Measurements from ENCODE around the gene BHLHA9. TPM values are rescaled to one million over a fixed set of nuclear protein-coding genes. Genes with fewer than 3 reads are reported as not detected.

BHLHA9 gene
- not detected in 2 replicates for total RNA-seq

DNA sequence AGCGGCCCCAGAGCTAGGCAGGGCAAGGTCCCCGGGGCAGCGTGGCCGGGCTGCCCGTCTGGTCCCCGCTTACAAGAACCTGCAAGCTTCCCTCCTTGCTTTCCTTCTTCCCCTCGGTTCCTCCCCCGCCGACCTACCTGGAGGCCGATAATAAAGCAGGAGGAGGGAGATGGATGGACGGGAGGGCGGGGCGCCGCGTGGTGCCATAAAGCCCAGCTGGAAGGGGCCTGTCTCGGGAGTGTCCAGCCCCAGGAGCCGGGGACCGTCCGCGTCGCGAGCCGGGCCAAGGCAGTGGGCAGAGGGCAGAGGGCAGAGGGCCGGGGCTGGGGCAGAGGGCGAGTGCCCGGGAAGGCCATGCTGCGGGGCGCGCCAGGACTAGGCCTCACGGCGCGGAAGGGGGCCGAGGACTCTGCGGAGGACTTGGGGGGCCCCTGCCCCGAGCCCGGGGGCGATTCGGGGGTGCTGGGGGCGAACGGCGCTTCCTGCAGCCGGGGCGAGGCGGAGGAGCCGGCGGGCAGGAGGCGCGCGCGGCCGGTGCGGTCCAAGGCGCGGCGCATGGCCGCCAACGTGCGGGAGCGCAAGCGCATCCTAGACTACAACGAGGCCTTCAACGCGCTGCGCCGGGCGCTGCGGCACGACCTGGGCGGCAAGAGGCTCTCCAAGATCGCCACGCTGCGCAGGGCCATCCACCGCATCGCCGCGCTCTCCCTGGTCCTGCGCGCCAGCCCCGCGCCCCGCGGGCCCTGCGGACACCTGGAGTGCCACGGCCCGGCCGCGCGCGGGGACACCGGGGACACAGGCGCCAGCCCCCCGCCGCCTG, at the start of gene BHLHA9:
BHLHA9 (plus strand) TSS at position 235 of the 820 bp plus-strand sequence; CDS start at position 355, 120 bp downstream.
- DNase-seq (ENCODE audit: low read depth): no peak
- H3K4me3 ChIP-seq (ENCODE audit: low read depth, low read length): no peak within 1 kb of the TSS
- TF ChIP-seq, protein P1, sequence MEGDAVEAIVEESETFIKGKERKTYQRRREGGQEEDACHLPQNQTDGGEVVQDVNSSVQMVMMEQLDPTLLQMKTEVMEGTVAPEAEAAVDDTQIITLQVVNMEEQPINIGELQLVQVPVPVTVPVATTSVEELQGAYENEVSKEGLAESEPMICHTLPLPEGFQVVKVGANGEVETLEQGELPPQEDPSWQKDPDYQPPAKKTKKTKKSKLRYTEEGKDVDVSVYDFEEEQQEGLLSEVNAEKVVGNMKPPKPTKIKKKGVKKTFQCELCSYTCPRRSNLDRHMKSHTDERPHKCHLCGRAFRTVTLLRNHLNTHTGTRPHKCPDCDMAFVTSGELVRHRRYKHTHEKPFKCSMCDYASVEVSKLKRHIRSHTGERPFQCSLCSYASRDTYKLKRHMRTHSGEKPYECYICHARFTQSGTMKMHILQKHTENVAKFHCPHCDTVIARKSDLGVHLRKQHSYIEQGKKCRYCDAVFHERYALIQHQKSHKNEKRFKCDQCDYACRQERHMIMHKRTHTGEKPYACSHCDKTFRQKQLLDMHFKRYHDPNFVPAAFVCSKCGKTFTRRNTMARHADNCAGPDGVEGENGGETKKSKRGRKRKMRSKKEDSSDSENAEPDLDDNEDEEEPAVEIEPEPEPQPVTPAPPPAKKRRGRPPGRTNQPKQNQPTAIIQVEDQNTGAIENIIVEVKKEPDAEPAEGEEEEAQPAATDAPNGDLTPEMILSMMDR (IDR thresholded peaks at IDR 0.05; ENCODE audit: insufficient read depth, low read depth, low read length): no peak

- TF ChIP-seq, protein P1 (IDR thresholded peaks at IDR 0.05; ENCODE audit: insufficient read depth, low read depth, low read length): no peak
- no peak overlapping the region for H3K4me3 ChIP-seq (ENCODE audit: low read depth, low read length)
- no peak for DNase-seq (ENCODE audit: low read depth)
Measured at GRCh38 chr17:1221209-1221608, 49.0 kb upstream of the BHLHA9 start.

GRCh38 chr17:1222321-1222720, 47.9 kb upstream of the BHLHA9 start:
- no peak for DNase-seq (ENCODE audit: low read depth)
- TF ChIP-seq, protein P1 (IDR thresholded peaks at IDR 0.05; ENCODE audit: insufficient read depth, low read depth, low read length): no peak
- no peak overlapping the region for H3K4me3 ChIP-seq (ENCODE audit: low read depth, low read length)

GRCh38 chr17:1223662-1224061, 46.6 kb upstream of the BHLHA9 start:
- H3K4me3 ChIP-seq (ENCODE audit: low read depth, low read length): no peak overlapping the region
- no peak for DNase-seq (ENCODE audit: low read depth)
- TF ChIP-seq, protein P1 (IDR thresholded peaks at IDR 0.05; ENCODE audit: insufficient read depth, low read depth, low read length): no peak

- no peak overlapping the region for H3K4me3 ChIP-seq (ENCODE audit: low read depth, low read length)
- TF ChIP-seq, protein P1 (IDR thresholded peaks at IDR 0.05; ENCODE audit: insufficient read depth, low read depth, low read length): no peak
Measured at GRCh38 chr17:1224330-1224729, 45.9 kb upstream of the BHLHA9 start.

DNA sequence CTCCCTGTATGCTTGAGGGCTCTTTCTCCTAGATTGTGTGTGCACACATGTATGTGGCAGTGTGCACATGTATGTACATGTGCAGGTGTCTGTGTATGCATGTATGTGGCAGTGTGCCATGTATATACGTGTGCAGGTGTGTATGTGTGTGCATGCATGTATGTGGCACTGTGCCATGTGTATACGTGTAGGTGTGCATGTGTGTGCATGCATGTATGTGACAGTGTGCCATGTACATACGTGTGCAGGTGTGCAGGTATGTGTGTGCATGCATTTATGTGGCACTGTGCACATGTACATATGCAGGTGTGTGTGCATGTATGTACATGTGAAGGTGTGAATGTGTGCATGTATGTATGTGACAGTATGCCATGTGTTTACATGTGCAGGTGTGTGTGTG, 43.9 kb upstream of the BHLHA9 start:
- TF ChIP-seq, protein P1 (IDR thresholded peaks at IDR 0.05; ENCODE audit: insufficient read depth, low read depth, low read length): no peak
- no peak overlapping the region for H3K4me3 ChIP-seq (ENCODE audit: low read depth, low read length)
- DNase-seq (ENCODE audit: low read depth): no peak

More at GRCh38 chr17:1224330-1224729, 45.9 kb upstream of the BHLHA9 start:
- no peak for DNase-seq (ENCODE audit: low read depth)

Data from fibroblast of villous mesenchyme (primary cell).